ENCODE data around the gene C11orf71.

- TF ChIP-seq CTCF (IDR thresholded peaks at IDR 0.05; ENCODE audit: low read depth, low read length, missing input control) (no peak), TAF1 (conservative IDR thresholded peaks at IDR 0.05) (no peak), RAD21 (IDR thresholded peaks at IDR 0.05) (no peak), YY1 (IDR thresholded peaks at IDR 0.05) (no peak), HNF4A (conservative IDR thresholded peaks at IDR 0.05) (no peak)
- TF ChIP-seq, protein P1, sequence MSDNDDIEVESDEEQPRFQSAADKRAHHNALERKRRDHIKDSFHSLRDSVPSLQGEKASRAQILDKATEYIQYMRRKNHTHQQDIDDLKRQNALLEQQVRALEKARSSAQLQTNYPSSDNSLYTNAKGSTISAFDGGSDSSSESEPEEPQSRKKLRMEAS (IDR thresholded peaks at IDR 0.05): no peak
Measured at GRCh38 chr11:114442536-114442935, 42.2 kb upstream of the C11orf71 start.
